ENCODE data around the gene WWOX.
A peak's percentile ranks its signal among the peaks of the same experiment; 100 is the strongest.

WWOX gene

DNA sequence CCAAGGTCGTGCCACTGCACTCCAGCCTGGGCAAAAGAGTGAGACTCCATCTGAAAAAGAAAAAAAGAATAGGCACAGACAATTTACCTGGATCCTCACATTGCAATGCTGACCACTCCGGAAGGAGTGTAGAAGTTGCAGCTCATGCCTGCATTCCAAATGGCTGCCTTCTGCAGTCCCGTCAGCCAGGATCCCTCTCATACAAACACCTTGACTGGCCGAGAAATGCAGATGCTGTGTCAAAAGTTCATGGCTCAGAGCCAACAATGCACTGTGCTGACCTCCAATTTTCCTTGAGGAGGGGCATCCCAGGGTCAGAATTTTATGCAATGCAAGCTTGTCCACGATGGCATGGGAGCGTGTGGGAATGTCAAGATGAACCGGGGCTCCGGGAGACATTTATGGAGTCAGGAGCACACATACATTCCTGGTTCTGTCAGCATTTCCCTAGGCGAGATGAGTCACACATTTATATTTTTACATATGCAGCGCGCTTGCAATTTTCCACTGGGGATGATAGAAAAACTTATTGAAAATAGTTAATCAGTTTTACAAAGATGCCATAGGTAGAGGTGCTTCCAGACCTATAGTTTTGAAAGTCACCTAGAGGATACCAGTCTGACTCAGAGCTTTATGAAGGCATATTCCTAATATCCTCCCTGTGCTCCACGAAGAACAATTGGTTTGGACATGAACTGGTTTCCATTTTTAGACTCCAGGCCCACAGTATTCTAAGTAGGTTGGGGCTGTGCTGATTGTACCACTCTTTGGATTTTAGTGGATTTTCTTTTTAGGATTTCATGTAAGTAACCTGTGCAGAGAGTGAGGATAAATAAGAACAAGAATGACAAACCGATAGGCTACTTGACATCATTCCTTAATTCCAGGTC, 886.5 kb downstream of the WWOX start:
- DNase-seq, result no peak

DNA sequence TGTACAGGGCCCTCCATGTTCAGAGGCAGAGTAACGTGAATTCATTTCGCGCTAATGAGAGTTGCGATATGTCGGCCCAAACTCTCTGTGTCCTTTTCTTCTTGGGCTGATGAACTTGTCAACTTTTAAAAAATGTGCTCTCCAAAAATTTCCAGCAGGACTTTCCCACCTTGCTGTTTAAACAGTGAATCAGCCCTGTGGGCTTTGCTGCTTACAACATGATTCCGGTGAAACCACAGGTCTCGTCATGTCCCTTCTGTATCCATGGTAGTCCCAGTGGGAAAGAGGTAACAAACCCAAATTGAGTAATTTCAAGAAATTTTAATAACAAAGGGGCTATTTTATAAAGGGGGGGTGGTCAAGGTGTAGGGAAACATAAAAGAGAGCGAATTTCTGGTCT, 888.2 kb downstream of the WWOX start:
- no peak for DNase-seq

DNA sequence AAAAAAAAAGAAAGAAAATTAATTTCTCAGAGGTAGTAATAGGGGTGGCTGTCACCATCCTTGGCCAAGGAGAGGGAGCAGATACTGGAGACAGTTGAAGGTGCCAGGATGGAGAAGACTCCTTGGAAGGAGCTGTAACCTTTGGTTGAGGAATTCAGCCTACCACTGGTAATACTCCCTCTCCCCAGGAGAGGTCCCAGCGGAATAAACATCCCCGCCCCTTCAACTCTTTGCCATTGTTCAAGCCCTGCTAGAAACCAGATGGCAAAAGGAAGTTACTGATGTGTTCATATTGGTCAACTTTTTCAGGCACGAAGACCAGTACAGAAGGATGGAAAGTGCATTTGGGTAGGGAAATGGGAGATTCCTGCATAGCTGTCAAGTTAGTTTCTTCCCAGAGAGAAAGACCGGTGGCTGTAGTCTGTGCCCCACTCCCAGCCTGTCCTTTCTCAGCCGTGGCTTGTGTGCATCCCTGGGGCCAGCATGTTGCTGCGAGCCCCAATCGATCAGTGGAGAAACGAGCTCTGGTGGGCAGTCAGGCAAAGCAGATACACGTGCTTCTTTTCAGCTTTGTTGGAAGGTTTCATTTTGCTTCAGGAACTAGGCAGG, 889.0 kb downstream of the WWOX start:
- no peak for DNase-seq

DNA sequence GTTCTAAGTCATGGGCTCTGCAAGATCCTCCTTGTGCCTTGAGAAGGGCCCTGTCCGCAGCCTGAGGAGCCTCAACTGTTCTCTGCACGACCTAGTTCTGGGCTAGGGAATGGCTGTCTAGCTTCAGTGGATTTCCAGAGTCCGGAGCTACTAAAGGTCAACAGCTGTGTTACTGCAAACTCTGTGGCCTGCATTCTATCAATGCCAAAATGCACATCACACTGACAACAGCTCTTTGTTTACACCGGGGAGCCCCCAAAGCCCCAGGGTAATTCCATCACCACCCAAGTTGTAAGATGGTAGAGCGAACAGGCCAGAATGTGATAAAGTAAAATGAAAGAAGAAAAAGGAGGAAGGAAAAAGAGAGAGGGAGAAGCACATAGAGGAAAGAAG, 890.9 kb downstream of the WWOX start:
- no peak for DNase-seq

DNA sequence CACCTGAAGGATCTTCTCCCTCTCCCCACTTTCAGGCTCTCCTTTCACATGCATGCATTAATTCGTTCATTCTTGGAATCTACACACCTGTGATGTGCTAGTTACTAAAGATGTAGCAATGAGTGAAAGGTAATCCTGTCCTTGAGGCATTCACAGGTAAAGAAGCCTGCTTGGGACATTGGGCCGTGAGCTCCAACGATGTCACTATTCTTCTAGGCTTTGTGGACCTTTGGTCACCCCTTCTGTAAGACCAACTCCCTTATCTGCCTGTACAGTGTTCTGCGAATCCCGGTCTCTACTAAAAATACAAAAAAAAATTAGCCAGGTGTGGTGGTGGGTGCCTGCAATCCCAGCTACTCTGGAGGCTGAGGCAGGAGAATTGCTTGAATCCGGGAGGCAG, 892.5 kb downstream of the WWOX start:
- DNase-seq, result no peak

DNA sequence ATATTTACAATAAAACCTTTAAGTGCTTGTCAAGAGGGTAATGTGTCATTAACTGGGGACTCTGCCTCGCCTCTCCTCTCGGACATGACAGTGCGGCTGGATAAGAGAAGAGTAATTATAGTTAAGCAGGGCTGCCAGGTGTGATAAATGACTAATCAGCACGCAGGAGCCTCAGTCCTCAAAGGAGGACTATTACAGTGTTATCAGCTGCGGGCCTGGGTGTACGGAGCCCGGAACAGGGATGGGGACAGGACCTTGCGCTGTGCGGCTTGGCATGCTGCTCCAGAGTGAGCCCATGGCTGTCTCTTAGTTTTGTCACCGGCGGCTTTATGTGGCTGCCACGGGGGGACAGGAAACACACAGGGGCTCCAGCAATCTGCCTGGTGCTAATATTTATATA, 893.9 kb downstream of the WWOX start:
- no peak for DNase-seq

DNA sequence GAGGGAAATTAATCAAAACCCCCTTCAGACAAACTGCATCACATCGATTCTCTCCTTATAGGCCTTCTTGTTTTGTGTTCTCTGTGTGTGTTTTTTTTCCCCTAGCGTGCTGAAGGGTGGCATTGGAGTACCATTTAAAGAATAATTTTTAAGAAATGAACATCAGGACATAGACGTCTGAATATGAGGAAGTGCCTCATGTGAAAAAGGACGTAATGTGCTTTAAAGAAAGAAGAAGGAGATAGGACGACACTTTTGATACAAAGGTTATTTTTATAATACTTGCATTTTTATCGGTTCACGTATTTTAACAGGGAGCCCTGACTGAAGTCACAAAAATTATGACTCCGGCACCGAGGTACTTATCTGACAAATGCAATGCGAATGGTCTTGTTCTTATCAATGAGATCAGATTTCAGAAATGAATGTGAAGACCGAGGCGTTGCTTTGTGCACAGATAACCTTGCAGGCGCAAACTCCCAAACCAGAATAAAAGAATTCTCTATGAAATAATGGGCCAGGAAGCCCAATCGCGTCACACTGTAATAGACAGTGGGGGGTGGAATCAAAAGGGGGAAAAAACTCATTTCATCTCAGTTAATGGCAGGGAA, 894.8 kb downstream of the WWOX start:
- no peak for DNase-seq

DNA sequence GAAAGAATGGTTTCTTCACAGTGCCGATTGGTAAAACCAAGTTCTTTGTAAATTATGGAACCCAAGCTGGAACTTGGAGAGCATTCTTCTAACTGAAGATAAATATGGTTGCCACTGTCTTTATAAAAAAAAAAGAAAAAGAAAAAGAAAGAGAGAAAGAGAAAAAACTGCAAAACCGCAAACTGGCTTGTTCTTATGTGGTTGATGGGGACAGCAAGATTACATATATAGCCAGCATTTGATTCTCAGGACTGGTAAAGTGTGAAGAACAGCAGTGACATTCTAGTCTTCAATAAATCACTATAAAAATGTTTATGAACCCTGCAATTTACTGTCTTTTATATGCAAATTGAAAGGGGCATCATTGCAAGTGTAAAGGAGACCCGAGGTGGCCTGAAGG, 896.0 kb downstream of the WWOX start:
- no peak for DNase-seq

DNA sequence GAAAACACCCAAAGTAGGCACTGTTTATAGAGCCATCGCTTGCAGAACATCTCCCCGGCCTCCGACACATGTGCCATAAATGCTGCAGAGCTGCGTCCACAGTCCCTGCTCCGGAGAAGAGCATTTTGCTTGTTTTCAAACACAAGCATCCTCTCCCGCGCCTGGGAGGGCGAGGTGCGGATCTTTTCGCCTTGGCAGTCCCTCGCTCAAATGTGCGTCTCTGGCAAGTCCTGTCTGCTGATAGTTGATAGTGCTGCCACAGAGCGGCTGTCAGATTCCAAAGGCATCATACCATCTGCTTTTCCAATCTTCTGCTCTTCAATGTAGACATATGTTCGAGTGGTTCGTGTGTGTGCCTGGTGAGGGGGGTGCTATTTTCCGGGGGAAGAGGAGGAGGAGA, 897.3 kb downstream of the WWOX start:
- no peak for DNase-seq

DNA sequence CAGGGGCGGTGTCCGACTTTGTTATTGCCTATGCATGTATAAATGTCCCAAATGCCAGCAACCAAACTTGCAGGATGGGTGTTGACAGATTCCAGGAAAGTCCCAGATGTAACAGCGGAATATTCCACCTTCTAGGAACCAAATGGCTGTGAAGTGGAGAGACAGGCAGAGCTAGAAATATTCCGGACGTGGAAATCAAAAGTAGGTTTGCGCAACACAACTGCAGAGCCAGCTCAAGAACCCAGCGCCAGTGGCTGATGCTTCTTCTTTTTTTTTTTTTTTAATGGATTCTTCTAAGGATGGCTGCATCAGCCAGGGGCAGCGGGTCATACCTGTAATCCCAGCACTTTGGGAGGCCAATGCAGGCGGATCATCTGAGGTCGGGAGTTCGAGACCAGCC, 899.4 kb downstream of the WWOX start:
- no peak for DNase-seq

DNA sequence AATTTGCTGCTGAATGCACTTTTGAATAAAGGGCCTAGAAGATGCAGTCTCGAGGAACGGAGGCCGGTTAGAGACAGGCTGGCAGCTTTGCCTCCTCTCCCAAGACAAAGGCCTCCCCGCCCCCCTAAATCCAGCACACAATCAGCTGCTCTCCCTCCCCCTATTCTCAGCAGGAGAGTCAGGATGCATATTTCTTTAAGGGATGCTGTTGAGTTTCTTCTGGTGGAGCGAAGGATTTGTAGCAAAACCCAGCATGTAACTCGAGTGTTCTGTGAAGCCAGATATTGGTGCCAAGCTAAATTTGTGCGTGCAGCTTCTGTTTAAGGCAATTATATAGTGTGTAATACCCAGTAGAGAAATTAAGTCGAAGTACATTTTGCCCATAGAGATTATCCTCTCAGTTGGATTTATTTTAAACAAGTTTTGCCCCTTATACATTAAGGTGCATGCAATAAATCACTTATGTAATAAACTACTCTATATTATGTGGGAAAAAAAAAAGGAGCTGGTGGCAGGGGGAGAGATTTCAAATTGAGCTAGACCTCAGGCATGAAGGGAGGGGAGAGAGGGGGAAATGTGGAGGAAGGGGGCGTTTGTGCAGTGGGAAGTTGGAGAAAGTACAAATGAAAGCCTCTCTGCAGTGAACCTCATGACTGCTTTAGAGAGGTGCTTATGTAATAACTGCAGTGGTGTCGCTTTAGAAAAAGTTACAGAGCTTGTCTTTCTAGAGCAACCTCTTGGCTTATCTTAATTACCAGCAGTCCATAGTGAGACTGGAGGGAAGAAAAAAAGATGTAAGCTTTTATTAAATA, 901.9 kb downstream of the WWOX start:
- no peak for DNase-seq

DNA sequence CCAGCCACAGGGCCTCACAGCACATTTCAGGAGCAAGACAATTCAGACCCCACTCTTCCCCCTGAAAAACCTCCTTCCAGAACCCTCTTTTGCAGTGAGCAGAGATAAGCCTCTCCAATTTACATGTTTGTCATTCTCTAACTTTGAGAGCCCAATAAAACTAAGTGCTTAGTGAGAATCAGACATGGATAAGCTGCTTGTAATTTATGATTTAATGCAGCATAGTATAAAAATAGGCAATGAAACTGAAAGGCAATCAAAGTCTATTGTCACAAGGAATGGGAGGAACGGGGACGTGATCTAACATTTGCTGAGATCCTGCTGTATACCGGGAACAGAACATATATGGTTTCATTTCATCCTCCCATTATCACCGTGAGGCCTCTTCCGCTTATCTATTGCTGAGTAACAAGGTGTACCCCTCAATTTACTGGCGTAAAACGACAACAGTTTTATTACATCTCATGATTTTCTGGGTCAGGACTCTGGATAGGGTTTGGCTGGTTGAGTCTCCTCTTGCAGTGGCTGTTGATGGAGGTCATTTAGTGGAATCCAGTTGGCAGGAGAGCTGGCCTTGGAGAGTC, 903.7 kb downstream of the WWOX start:
- DNase-seq, result no peak

DNA sequence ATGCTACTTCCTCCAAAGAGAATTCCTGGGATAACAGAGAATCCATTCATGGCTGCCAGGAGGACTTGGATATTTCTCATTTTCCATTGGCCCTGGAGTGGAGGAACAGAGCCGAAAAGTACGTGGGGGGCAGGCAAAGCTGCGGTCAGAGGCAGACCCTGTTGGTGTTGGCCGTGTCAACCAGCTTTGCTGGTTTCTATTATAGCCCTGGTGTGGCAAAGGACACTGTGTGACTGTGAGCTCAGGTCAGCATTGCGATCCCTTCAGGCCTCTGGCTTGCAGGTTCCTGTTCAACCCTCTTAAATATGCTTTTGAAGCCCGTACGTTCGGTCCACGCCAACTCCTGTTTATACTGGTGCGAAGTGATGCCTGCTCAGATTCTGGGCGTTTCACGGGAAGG, 904.9 kb downstream of the WWOX start:
- DNase-seq, result no peak

DNA sequence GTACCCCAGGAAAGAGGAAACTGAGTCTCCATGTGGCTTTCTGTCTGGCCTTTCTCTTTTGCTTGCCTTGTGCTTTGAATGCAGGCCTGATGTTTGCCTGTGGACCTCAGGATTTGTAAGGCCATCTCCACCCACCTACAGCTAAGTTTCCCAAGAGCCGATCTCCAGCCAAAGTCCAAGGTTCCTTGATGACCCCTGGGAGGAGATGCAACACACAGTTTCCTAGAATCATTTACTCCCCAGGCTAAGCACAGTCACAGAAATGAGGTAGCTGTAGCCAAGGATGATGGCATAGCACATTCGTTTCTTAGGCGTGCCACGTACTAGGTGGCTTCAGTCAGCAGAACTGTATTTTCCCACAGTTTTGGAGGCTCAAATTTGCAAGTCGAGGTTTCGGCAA, 905.6 kb downstream of the WWOX start:
- DNase-seq, result no peak

DNA sequence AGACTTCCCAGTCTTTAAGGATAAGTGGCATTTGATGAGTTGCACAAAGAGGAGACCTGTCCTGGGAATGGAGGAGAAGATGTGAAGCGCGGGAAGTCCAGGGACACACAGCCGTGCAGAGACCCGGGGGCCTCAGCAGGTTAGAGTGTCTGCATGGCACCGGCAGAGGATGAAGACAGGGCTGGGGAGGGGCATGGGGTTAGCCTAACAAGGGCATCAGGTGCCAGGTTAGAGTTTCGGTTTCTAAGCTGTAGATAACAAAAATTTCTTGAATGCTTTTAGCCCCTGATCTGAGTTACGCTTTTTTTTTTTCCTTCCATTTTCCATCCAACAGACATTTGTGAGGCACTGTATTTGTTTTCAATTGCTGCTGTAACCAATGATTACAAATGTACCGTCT, 906.8 kb downstream of the WWOX start:
- DNase-seq, result no peak

DNA sequence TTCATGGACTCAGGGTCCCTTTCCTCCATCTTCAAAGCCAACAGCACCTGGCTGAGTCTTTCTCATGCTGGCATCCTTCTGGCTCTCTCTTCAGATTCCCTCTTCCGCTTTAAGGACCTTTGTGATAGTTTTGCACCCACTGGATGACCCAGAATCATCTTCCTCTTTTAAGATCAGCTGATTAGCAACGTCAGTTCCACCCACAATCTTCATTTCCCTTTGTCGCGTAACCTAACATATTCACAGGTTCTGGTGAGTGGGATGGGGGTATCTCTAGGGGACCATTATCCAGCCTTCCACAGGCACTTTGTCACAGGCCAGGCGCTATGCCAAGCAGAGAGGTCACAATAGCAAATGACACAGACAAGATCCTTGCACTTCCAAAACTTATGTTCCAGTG, 907.3 kb downstream of the WWOX start:
- DNase-seq, result no peak

DNA sequence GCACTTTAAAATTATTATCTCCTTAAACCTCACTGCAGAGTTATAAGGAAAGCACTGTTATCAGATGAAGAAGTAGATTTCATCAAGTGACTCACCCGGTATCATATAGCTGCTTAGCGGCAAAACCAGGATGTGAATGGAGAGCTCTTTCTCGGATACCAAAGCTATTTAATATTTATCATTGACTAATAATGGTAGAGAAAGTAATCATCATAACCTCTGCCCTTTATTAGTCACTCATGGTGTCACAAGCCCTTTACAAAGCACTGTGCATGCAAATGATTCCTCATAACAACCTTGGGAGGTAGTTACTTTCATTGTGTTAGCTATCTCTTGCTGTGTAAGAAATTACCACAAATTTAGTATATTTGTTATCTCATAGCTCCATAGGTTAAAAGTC, 908.2 kb downstream of the WWOX start:
- no peak for DNase-seq

DNA sequence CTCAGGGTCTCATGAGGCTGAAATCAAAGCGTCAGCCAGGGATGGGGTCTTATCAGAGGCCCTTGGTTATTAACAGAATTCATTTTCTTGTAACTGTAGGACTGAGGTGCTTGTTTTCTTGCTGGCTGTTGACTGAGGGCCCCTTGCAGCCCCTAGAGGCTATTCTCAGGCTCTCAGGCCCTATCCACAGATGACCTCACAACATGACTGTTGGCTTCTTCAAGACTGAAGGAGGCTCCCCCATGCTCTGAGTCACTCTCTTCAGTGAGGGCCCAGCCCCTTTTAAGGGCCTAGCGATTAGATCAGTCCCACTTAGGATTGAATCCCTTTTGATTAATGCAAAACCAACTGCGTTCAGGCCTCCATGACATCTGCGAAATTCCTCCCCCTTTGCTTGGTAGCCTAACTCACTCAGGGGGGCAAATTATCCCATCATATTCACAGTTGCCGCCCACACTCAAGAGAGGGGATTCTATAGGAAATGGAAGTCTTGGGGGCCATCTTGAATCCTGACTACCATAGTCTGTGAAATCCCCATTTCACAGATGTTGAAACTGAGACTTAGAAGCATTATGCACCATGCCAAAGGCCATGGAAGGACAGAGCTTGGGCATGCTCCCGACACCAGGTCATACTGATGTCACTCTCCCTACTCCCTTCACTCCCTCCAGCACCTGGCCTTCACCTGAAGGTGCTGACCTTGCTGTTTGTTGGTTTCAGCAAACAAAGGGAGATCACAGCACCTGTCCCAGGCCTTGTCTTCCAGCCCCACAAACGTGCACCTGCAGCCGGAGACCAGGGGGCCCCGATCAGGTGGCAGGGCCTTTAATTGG, 908.8 kb downstream of the WWOX start:
- DNase-seq, result no peak

DNA sequence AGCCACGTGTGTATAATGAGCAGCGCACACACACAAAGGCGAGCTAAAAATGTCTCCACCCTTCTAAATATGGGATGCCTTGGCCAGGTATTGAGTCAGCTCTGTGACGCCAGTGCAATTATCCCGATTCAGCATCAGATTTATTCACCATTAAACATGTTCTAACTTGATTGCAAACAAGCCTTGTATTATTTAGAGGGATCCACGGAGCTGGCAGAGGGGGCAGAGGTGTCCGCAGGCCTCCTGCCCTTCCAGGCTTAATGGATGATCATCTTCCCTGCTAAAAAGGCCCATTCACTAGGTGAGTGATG, 909.4 kb downstream of the WWOX start:
- DNase-seq, result no peak

DNA sequence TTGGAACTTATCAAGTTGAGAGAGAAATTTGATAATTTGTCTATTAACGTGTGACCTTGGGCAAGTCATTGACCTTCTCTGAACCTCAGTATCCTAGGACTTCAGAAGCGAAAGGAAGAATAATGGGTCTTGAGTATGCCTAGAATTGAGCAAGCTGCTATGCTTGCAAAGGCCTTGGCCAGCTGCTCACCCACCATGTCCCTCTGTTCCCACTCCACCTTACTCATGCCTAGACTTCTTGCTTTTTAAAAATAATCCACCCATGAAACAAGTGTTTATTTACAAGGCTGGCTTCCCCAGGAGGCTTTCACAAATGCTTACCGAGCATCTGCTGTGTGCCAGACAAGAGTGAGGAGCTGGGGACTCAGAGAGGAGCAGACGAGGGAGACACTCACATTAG, 910.4 kb downstream of the WWOX start:
- DNase-seq, result no peak

DNA sequence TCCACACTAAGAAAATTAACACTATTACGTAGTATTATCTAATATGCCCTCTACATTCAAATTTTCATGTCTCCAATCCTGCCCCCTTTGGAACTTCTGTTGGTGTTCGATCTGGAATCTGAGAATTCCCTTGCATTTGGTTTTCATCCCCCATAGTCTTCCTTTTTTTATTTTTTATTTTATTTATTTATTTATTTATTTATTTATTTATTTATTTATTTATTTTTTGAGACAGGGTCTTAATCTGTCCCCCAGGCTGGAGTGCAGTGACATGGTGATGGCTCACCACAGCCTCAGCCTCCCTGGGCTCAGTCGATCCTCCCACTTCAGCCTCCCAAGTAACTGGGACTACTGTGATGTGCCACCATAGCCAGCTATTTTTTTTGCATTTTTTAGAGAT, 911.8 kb downstream of the WWOX start:
- DNase-seq, result no peak

DNA sequence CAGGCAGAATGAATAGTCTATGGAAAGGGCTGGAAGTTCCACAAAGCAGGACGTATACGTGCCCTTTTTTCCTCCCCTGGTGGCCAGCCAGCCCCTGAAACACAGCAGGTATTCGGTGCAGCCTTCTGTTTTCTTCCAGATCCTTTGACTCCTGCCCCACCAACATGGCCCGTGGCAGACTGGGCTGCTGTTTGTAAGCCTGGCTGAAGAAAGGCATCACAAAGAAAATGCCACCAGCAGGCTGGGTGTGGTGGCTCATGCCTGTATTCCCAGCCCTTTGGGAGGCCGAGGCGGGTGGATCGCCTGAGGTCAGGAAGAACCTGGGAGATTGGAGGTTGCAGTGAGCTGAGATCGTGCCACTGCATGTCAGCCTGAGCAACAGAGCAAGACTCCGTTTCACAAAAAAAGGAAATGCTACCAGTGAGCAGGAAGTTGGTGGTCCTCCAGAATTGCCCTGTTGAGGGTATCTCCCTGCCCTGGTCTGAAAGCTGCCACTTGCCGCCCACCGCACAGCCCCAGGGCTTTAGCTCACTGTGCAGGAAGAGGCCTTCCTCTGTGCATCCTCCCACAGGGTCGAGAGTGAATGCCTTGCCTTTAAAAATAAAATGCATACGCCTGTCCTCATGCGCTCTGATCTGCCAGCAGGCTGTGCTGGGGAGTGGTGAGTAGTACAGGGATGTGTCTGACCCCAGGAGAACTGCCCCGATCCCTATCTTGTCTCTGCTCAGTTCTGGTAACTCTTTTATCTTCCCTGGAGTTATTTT, 913.4 kb downstream of the WWOX start:
- DNase-seq, result peak; percentile 3

Measured in CD4-positive, alpha-beta T cell treated with Interferon gamma for 1 hour (primary cell).